ENCODE measurements around the gene SLC44A4. TPM values are rescaled to one million over a fixed set of nuclear protein-coding genes. Genes with fewer than 3 reads are reported as not detected.

Gene SLC44A4
- total and polyA plus RNA-seq, 9 of the 15 experiments (the other 6 are each of a cell fraction or from before 2014, with no cell fraction given) = 7.9 to 18.6 (median 11.2) TPM

DNA sequence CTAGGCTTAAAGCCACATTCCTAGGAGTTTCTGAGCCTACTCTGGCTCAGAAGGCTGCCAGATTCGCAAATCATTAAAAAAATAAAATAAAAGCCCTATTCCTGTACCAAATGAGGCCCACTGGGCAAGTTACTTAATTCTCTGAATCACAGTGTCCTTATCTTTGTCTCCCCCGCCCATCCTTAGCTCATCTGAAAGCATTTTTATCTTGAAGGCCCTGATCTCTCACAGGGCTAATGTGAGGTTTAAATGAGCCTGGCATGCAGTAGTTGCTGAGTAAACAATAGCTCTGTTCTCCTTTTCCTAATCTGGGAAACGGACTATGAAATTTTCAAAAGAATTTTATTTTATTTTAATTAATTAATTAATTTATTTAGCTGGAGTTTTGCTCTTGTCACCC lies 25.2 kb upstream of the SLC44A4 start (continued):
- TF ChIP-seq, protein P1, sequence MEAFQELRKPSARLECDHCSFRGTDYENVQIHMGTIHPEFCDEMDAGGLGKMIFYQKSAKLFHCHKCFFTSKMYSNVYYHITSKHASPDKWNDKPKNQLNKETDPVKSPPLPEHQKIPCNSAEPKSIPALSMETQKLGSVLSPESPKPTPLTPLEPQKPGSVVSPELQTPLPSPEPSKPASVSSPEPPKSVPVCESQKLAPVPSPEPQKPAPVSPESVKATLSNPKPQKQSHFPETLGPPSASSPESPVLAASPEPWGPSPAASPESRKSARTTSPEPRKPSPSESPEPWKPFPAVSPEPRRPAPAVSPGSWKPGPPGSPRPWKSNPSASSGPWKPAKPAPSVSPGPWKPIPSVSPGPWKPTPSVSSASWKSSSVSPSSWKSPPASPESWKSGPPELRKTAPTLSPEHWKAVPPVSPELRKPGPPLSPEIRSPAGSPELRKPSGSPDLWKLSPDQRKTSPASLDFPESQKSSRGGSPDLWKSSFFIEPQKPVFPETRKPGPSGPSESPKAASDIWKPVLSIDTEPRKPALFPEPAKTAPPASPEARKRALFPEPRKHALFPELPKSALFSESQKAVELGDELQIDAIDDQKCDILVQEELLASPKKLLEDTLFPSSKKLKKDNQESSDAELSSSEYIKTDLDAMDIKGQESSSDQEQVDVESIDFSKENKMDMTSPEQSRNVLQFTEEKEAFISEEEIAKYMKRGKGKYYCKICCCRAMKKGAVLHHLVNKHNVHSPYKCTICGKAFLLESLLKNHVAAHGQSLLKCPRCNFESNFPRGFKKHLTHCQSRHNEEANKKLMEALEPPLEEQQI (IDR thresholded peaks at IDR 0.05) = no peak
- TF ChIP-seq TAL1 (IDR thresholded peaks at IDR 0.05) = peak; percentile 12; the same call in 1 of the 2 replicates
- TF ChIP-seq, protein P2, sequence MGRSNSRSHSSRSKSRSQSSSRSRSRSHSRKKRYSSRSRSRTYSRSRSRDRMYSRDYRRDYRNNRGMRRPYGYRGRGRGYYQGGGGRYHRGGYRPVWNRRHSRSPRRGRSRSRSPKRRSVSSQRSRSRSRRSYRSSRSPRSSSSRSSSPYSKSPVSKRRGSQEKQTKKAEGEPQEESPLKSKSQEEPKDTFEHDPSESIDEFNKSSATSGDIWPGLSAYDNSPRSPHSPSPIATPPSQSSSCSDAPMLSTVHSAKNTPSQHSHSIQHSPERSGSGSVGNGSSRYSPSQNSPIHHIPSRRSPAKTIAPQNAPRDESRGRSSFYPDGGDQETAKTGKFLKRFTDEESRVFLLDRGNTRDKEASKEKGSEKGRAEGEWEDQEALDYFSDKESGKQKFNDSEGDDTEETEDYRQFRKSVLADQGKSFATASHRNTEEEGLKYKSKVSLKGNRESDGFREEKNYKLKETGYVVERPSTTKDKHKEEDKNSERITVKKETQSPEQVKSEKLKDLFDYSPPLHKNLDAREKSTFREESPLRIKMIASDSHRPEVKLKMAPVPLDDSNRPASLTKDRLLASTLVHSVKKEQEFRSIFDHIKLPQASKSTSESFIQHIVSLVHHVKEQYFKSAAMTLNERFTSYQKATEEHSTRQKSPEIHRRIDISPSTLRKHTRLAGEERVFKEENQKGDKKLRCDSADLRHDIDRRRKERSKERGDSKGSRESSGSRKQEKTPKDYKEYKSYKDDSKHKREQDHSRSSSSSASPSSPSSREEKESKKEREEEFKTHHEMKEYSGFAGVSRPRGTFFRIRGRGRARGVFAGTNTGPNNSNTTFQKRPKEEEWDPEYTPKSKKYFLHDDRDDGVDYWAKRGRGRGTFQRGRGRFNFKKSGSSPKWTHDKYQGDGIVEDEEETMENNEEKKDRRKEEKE (IDR thresholded peaks at IDR 0.05; ENCODE audit: borderline replicate concordance in 1 of 2, control insufficient read depth in 1 of 2, low read depth in 2 of 2, low read length in 1 of 2) = no peak
- peak; percentile 47; the same call in 1 of the 2 replicates for TF ChIP-seq JUN (IDR thresholded peaks at IDR 0.05; ENCODE audit: borderline replicate concordance, low read depth, low read length)
- TF ChIP-seq JUN (CRISPR knock-in tag; IDR thresholded peaks at IDR 0.05; ENCODE audit: borderline replicate concordance) = no peak
- TF ChIP-seq, protein P3, sequence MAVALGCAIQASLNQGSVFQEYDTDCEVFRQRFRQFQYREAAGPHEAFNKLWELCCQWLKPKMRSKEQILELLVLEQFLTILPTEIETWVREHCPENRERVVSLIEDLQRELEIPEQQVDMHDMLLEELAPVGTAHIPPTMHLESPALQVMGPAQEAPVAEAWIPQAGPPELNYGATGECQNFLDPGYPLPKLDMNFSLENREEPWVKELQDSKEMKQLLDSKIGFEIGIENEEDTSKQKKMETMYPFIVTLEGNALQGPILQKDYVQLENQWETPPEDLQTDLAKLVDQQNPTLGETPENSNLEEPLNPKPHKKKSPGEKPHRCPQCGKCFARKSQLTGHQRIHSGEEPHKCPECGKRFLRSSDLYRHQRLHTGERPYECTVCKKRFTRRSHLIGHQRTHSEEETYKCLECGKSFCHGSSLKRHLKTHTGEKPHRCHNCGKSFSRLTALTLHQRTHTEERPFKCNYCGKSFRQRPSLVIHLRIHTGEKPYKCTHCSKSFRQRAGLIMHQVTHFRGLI (CRISPR knock-in tag; IDR thresholded peaks at IDR 0.05) = no peak
- no peak for TF ChIP-seq TAF15 (IDR thresholded peaks at IDR 0.05; ENCODE audit: low read depth, low read length)
- peak; percentile 66; the same call in 1 of the 2 replicates for TF ChIP-seq SMARCA4 (IDR thresholded peaks at IDR 0.05)
- TF ChIP-seq MEIS2 (IDR thresholded peaks at IDR 0.05; ENCODE audit: partially characterized antibody) = no peak
- no peak for TF ChIP-seq NCOA2 (IDR thresholded peaks at IDR 0.05; ENCODE audit: partially characterized antibody in 2 of 2)
- TF ChIP-seq TAF7 (tag; IDR thresholded peaks at IDR 0.05) = no peak
- TF ChIP-seq ZNF217 (CRISPR knock-in tag; IDR thresholded peaks at IDR 0.05) = no peak
- no peak for TF ChIP-seq CREBBP (IDR thresholded peaks at IDR 0.05; ENCODE audit: low read depth, low read length)
- TF ChIP-seq, protein P4, sequence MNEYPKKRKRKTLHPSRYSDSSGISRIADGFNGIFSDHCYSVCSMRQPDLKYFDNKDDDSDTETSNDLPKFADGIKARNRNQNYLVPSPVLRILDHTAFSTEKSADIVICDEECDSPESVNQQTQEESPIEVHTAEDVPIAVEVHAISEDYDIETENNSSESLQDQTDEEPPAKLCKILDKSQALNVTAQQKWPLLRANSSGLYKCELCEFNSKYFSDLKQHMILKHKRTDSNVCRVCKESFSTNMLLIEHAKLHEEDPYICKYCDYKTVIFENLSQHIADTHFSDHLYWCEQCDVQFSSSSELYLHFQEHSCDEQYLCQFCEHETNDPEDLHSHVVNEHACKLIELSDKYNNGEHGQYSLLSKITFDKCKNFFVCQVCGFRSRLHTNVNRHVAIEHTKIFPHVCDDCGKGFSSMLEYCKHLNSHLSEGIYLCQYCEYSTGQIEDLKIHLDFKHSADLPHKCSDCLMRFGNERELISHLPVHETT (CRISPR knock-in tag; conservative IDR thresholded peaks at IDR 0.05 in 1 of 2, IDR thresholded peaks at IDR 0.05 in 1 of 2) = 0 out of 4 replicates have a peak, but pooled peaks of 1 of the 2 experiments have one; percentile 28
- no peak for TF ChIP-seq SP2 (IDR thresholded peaks at IDR 0.05; ENCODE audit: extremely low read depth, low read depth, low read length, poor library complexity, severe bottlenecking)
- TF ChIP-seq RBFOX2 (IDR thresholded peaks at IDR 0.05; ENCODE audit: low read depth, low read length) = no peak
- TF ChIP-seq GATA2 (CRISPR knock-in tag; IDR thresholded peaks at IDR 0.05) = no peak
- TF ChIP-seq CHCHD3 (CRISPR knock-in tag; IDR thresholded peaks at IDR 0.05) = no peak
- no peak for TF ChIP-seq ZNF444 (CRISPR knock-in tag; IDR thresholded peaks at IDR 0.05)
- no peak for TF ChIP-seq PML (IDR thresholded peaks at IDR 0.05; ENCODE audit: low read length)
- no peak for TF ChIP-seq CC2D1A (IDR thresholded peaks at IDR 0.05)
